Adipocyte (in vitro differentiated cells): Measurements from ENCODE around the gene RPL38.
A peak's percentile ranks its signal among the peaks of the same experiment; 100 is the strongest.

ENCODE experiments used
- DNase-seq: peaks from one replicate; pipeline ENCODE4 v3.0.0-alpha.2; 2015; ENCODE audit warnings: low read depth
- H3K27me3 ChIP-seq: replicated peaks from 2 replicates; pipeline ENCODE4 v1.7.0; 2013; ENCODE audit warnings: mild to moderate bottlenecking, low read length, moderate library complexity; ENCODE audit not compliant: control insufficient read depth, insufficient read depth
- H3K36me3 ChIP-seq: 2 replicates; pipeline ENCODE4 v1.7.0; 2013; ENCODE audit warnings: low read length, mild to moderate bottlenecking, moderate library complexity; ENCODE audit not compliant: control insufficient read depth, insufficient read depth, severe bottlenecking
- H3K4me1 ChIP-seq: 2 replicates; pipeline ENCODE4 v1.7.0; 2013; ENCODE audit warnings: mild to moderate bottlenecking, low read length, moderate library complexity; ENCODE audit not compliant: control insufficient read depth, insufficient read depth
- H3K4me3 ChIP-seq: 2 replicates; pipeline ENCODE4 v1.7.0; 2013; ENCODE audit warnings: mild to moderate bottlenecking, low read length, moderate library complexity
- H3K9ac ChIP-seq: 2 replicates; pipeline ENCODE4 v1.7.0; 2013; ENCODE audit warnings: mild to moderate bottlenecking, low read length, moderate library complexity
- H3K9me3 ChIP-seq: 2 replicates; pipeline ENCODE4 v1.7.0; 2013; ENCODE audit warnings: mild to moderate bottlenecking, low read length, moderate library complexity; ENCODE audit not compliant: control insufficient read depth

The RPL38 gene

DNA sequence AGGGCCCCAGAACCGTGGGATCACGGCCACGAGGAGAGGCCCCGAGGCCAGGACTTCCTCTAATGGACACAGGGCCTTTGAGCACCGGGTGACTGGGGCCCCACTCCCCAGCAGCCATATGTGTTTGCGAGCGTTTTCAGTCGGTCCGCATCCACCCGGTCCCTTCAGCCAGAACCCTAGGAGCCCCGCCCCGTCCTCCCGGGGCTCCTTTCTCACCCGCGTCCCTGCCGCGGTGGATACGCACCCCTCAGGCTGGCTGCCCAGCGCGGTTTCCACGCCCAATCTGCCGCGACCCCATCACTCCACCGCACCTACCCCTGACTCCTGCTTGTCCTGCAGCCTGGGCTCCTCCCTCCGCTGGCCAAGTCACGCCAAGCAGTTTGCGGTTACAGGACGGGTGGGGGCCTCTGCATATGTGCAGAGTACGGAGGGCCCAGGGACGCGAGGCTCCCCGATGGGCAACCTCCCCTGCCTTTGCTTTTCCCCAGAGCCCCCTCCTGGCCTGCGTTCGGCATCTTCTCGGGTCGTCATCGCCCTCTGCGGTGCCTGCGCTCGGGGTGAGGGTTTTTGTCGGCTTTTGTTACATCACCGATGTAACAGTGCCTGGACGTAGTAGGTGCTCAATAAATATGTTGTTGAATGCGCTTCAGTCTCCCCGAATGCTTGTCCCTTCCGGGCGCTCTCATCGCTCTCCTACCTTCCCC lies 8.9 kb downstream of the RPL38 start:
- Histone ChIP-seq H3K9me3 (no peaks in the 10 kb centered on the region), H3K27me3 (no peaks in the 10 kb centered on the region), H3K9ac (peak overlapping the region; percentile 83), H3K4me3 (peak overlapping the region; percentile 89), H3K36me3 (peaks cover 30% of the 10 kb centered on the region), H3K4me1 (peaks cover 36% of the 10 kb centered on the region)
- DNase-seq, result peak; percentile 46

DNA sequence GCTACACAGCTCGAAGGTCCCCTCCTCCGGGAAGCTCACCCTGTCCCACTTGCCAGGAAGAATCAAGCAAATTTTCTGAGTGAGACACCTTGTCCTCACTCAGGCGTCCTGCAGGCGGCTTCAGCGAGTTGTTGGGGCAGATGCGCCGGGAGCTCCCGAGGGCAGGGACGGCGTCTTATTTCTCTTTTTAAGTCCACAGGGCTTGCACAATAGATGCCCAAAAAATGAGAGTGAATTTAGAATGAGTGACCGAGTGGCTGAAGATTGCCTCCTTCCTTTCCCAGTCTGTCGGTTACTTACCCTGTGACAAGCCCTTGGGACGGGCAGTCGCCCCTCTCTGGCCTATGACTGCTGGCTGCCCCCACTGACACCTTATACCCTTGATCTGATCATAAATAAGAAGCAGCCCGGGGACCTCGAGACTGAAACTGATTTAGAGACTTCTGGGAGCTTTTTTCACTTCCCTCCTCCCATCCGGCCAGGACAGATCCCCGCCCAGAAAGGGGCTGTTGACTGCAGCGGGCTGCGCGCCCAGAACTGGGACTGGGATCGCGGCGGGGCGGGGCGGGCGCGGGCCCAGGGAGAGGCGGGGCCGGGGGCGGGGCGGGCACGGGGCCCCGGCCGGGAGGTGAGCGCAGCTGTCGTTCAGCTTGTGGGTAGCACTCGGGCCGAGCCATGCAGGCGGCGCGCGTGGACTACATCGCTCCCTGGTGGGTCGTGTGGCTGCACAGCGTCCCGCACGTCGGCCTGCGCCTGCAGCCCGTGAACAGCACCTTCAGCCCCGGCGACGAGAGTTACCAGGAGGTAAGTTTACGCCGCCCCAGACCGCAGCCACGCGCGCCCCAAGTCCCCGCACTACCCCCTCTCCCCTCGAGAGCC lies 9.7 kb downstream of the RPL38 start, which contains the start of gene TTYH2:
TSS of gene TTYH2 (plus strand) at position 659 of the 879 bp plus-strand sequence. CDS start at position 676, 17 bp downstream.
- peak within 1 kb of the TSS; percentile 83 for H3K9ac ChIP-seq
- H3K4me3 ChIP-seq, result peak within 1 kb of the TSS; percentile 89
- H3K27me3 ChIP-seq, result no peaks in the 10 kb centered on the region
- no peaks in the 10 kb centered on the region for H3K9me3 ChIP-seq
- H3K36me3 ChIP-seq, result peaks cover 22% of the 10 kb centered on the region
- peaks cover 32% of the 10 kb centered on the region for H3K4me1 ChIP-seq
- DNase-seq, result peak; percentile 96

GRCh38 chr17:74213861-74214391 lies 10.4 kb downstream of the RPL38 start:
- no peaks in the 10 kb centered on the region for H3K9me3 ChIP-seq
- peaks cover 14% of the 10 kb centered on the region for H3K36me3 ChIP-seq
- DNase-seq, result no peak
- H3K9ac ChIP-seq, result no peak overlapping the region
- no peak overlapping the region for H3K4me3 ChIP-seq
- H3K27me3 ChIP-seq, result no peaks in the 10 kb centered on the region
- H3K4me1 ChIP-seq, result peaks cover 30% of the 10 kb centered on the region

DNA sequence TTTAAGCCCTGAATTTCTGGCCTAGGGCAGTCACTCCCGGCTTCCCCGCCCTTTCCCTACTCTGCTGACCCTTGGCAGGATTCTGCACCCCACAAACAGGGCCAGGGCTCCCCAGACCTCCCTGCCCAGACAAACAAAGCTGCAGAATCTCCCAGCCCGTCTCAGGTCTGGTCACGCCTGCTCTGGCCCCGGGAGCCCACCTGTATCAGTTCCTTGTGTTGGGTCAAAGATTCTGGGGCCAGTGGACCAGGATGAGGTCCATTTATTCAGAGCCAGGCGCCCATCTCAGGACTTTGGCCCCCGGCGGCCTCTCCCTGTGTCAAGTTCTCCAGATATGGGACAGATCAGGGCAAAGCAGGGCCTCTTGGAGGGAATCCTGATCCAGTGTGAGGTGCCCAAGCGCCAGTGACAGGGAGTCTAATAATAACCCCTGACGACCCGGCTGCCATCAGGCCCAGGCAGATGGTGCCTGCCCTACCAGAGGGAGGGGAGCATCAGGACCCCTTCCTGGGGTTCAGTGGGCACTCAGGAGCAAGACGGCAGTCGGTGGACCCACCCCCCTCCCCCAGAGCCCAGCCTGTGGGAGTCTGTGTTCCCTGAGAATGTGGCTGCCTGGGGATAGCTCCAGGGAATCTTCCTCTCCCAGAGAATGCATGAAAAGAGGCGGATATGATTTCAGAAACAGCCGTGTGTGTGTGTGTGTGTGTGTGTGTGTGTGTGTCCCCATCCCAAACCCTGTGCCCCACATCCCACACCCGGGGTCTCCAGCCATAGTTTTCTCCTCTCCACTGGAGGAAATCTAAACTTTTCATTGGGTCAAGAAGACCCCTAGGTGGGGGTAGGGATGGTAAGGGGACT lies 11.2 kb downstream of the RPL38 start:
- no peaks in the 10 kb centered on the region for H3K27me3 ChIP-seq
- peaks cover 6% of the 10 kb centered on the region for H3K36me3 ChIP-seq
- peaks cover 33% of the 10 kb centered on the region for H3K4me1 ChIP-seq
- no peak overlapping the region for H3K4me3 ChIP-seq
- no peak overlapping the region for H3K9ac ChIP-seq
- H3K9me3 ChIP-seq, result no peaks in the 10 kb centered on the region
- no peak for DNase-seq

DNA sequence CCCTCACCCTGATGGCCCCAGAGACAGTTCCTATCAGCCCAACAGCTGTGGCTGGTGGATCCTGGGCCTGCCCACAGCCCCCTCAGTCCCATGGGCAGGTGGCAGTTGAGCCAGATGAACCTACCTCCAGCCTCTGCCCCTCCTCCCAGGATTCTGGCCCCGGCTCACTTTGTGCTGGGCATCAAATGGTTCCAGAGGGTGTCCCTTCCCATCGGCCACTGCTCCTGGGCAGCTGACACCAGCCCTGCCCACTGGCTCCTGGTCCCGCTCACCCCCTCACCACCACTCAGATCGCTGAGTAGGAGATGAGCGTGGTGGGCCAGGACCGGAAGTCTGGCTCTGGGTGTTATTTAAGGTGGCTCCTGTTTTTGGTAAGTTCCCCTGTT lies 11.9 kb downstream of the RPL38 start:
- Histone ChIP-seq H3K27me3 (no peaks in the 10 kb centered on the region), H3K4me3 (no peak overlapping the region), H3K9ac (no peak overlapping the region), H3K9me3 (no peaks in the 10 kb centered on the region), H3K36me3 (peaks cover under 1% of the 10 kb centered on the region), H3K4me1 (peaks cover 31% of the 10 kb centered on the region)
- DNase-seq, result no peak

GRCh38 chr17:74216505-74216904 lies 13.0 kb downstream of the RPL38 start:
- no peak overlapping the region for H3K4me3 ChIP-seq
- H3K4me1 ChIP-seq, result peaks cover 19% of the 10 kb centered on the region
- H3K27me3 ChIP-seq, result no peaks in the 10 kb centered on the region
- DNase-seq, result no peak
- no peaks in the 10 kb centered on the region for H3K9me3 ChIP-seq
- H3K9ac ChIP-seq, result no peak overlapping the region
- H3K36me3 ChIP-seq, result no peaks in the 10 kb centered on the region

- peaks cover 12% of the 10 kb centered on the region for H3K4me1 ChIP-seq
- no peak overlapping the region for H3K9ac ChIP-seq
- DNase-seq, result no peak
- H3K36me3 ChIP-seq, result no peaks in the 10 kb centered on the region
- H3K9me3 ChIP-seq, result no peaks in the 10 kb centered on the region
- no peak overlapping the region for H3K4me3 ChIP-seq
- H3K27me3 ChIP-seq, result no peaks in the 10 kb centered on the region
These were observed 13.7 kb downstream of the RPL38 start for GRCh38 chr17:74217037-74217730.

- DNase-seq, result no peak
- no peaks in the 10 kb centered on the region for H3K27me3 ChIP-seq
- H3K36me3 ChIP-seq, result no peaks in the 10 kb centered on the region
- no peak overlapping the region for H3K4me3 ChIP-seq
- no peaks in the 10 kb centered on the region for H3K9me3 ChIP-seq
- no peak overlapping the region for H3K9ac ChIP-seq
- peaks cover 5% of the 10 kb centered on the region for H3K4me1 ChIP-seq
These were observed 14.4 kb downstream of the RPL38 start for GRCh38 chr17:74217888-74218287.

- peak; percentile 76 for DNase-seq
- Histone ChIP-seq H3K36me3 (no peaks in the 10 kb centered on the region), H3K9me3 (no peaks in the 10 kb centered on the region), H3K27me3 (no peaks in the 10 kb centered on the region), H3K4me3 (no peak overlapping the region), H3K4me1 (peaks cover 4% of the 10 kb centered on the region), H3K9ac (no peak overlapping the region)
These were observed 15.0 kb downstream of the RPL38 start for GRCh38 chr17:74218436-74218835.

- Histone ChIP-seq H3K27me3 (no peaks in the 10 kb centered on the region), H3K4me1 (peaks cover 4% of the 10 kb centered on the region), H3K4me3 (no peak overlapping the region), H3K36me3 (no peaks in the 10 kb centered on the region), H3K9me3 (no peaks in the 10 kb centered on the region), H3K9ac (no peak overlapping the region)
- DNase-seq, result peak; percentile 37
These were observed 16.2 kb downstream of the RPL38 start for GRCh38 chr17:74219576-74220133.
